ENCODE measurements around the gene VWA8.
"Not testable (repeated sequence)": the region's sequence is repeated elsewhere in the genome, so short reads cannot be mapped to it uniquely, and the experiment has no call there.

VWA8 gene

GRCh38 chr13:41622432-41623429 is 338.2 kb downstream of the VWA8 start:
- Histone ChIP-seq H3K4me1 (ENCODE audit: control insufficient read depth, insufficient read depth, low read length, unreplicated experiment) (peaks cover 13% of the 10 kb centered on the region), H3K27me3 (ENCODE audit: insufficient read depth, low read length) (no peaks in the 10 kb centered on the region), H3K4me3 (ENCODE audit: low read depth, low read length) (no peak overlapping the region), H3K36me3 (ENCODE audit: insufficient read depth, low read length) (no peaks in the 10 kb centered on the region), H3K27ac (ENCODE audit: low read depth, low read length) (peak overlapping the region; percentile 42), H2AFZ (ENCODE audit: low read length, unreplicated experiment) (no peak overlapping the region), H3K79me2 (ENCODE audit: control insufficient read depth, insufficient read depth, low read length, unreplicated experiment) (no peaks in the 10 kb centered on the region)

DNA sequence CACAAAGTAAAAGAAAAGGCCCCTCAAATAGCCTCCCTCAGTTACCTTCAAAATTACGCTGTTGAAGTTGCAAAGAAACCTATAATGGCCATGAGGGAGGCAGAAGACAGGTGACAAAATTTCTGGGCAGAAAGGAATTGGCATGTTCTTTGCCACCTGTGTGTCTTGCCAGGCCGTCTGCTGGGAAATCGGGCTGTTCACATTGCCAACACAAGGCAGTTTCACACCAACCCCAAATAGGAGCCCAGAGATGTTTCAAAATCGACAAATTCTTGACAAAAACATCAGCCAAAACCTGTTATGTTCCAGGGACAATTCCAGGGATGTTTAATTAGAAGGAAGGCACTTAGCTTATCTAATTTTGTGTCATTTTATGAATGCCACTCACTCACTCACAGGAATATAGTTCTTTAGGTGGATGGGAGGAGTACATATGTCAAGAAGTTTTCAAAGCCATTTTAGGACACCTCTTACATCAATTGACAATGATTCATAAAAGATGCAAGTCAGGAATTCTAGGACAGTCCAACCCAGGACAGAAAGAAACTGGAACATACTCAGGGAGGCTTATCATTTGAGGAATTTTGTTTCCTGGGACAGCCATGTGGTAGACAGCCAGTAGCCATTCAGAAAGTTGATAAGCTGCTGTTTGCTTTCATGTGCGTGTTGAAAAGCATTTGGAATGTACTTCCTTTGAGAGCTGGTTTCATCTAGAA is 339.0 kb downstream of the VWA8 start:
- H3K36me3 ChIP-seq (ENCODE audit: insufficient read depth, low read length): no peaks in the 10 kb centered on the region
- H3K4me3 ChIP-seq (ENCODE audit: low read depth, low read length): no peak overlapping the region
- H3K4me1 ChIP-seq (ENCODE audit: control insufficient read depth, insufficient read depth, low read length, unreplicated experiment): peaks cover 13% of the 10 kb centered on the region
- peak overlapping the region; percentile 42 for H3K27ac ChIP-seq (ENCODE audit: low read depth, low read length)
- no peaks in the 10 kb centered on the region for H3K27me3 ChIP-seq (ENCODE audit: insufficient read depth, low read length)
- no peak overlapping the region for H2AFZ ChIP-seq (ENCODE audit: low read length, unreplicated experiment)
- no peaks in the 10 kb centered on the region for H3K79me2 ChIP-seq (ENCODE audit: control insufficient read depth, insufficient read depth, low read length, unreplicated experiment)

GRCh38 chr13:41617633-41618032 is 343.3 kb downstream of the VWA8 start:
- not testable (repeated sequence) for H3K36me3 ChIP-seq (ENCODE audit: insufficient read depth, low read length); H3K27me3 ChIP-seq (ENCODE audit: insufficient read depth, low read length); H3K27ac ChIP-seq (ENCODE audit: low read depth, low read length); H3K79me2 ChIP-seq (ENCODE audit: control insufficient read depth, insufficient read depth, low read length, unreplicated experiment); H3K4me3 ChIP-seq (ENCODE audit: low read depth, low read length); H2AFZ ChIP-seq (ENCODE audit: low read length, unreplicated experiment)
- peaks cover 12% of the 10 kb centered on the region for H3K4me1 ChIP-seq (ENCODE audit: control insufficient read depth, insufficient read depth, low read length, unreplicated experiment)

GRCh38 chr13:41616151-41616550 is 344.8 kb downstream of the VWA8 start:
- no peak overlapping the region for H3K27ac ChIP-seq (ENCODE audit: low read depth, low read length)
- no peak overlapping the region for H2AFZ ChIP-seq (ENCODE audit: low read length, unreplicated experiment)
- no peak overlapping the region for H3K4me3 ChIP-seq (ENCODE audit: low read depth, low read length)
- no peaks in the 10 kb centered on the region for H3K79me2 ChIP-seq (ENCODE audit: control insufficient read depth, insufficient read depth, low read length, unreplicated experiment)
- no peaks in the 10 kb centered on the region for H3K36me3 ChIP-seq (ENCODE audit: insufficient read depth, low read length)
- peaks cover 4% of the 10 kb centered on the region for H3K4me1 ChIP-seq (ENCODE audit: control insufficient read depth, insufficient read depth, low read length, unreplicated experiment)
- no peaks in the 10 kb centered on the region for H3K27me3 ChIP-seq (ENCODE audit: insufficient read depth, low read length)

GRCh38 chr13:41615528-41615855 is 345.4 kb downstream of the VWA8 start:
- Histone ChIP-seq H3K79me2 (ENCODE audit: control insufficient read depth, insufficient read depth, low read length, unreplicated experiment) (no peaks in the 10 kb centered on the region), H3K27me3 (ENCODE audit: insufficient read depth, low read length) (no peaks in the 10 kb centered on the region), H3K4me1 (ENCODE audit: control insufficient read depth, insufficient read depth, low read length, unreplicated experiment) (peaks cover 9% of the 10 kb centered on the region), H2AFZ (ENCODE audit: low read length, unreplicated experiment) (no peak overlapping the region), H3K4me3 (ENCODE audit: low read depth, low read length) (no peak overlapping the region), H3K27ac (ENCODE audit: low read depth, low read length) (no peak overlapping the region), H3K36me3 (ENCODE audit: insufficient read depth, low read length) (no peaks in the 10 kb centered on the region)

DNA sequence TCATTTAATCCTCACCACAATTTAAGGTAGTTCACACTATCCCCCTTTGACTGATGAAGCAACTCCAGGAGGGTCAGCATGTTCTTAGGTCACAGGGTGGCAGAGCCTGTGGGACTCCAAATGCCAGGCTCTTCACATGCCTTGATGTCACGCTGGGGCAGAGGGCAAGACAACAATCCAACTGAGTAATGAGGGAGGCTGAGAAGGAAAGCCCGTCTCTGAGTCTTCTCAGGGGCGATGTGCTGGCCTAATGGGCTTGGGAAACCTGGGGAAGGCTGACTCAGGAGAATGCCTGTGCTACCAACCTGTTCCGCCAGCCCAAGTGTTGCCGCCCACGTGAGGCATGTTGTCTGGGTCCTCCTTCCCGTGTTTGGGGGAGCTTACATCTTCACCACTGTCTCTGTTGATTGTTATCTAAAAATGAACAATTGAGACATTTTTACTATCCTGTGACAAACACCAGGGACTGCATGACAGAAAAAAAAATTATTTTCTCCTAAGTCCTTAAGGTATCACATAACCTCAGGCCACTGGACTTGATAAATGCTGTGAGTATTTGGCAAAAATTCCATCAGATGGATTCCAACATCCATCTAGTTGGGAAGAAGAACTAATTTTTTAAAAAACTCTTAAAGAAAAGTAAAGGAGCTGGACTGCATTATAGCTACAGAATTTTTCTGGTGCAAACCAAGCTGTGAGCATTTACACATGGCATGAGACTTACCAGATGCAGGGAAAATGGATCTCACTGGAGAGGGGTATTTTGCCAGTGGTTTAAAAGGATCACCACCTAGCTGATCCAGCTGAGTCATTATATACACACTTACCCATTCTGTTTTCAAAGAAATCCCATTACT is 346.0 kb downstream of the VWA8 start:
- Histone ChIP-seq H3K27me3 (ENCODE audit: insufficient read depth, low read length) (no peaks in the 10 kb centered on the region), H3K79me2 (ENCODE audit: control insufficient read depth, insufficient read depth, low read length, unreplicated experiment) (no peaks in the 10 kb centered on the region), H3K36me3 (ENCODE audit: insufficient read depth, low read length) (no peaks in the 10 kb centered on the region), H3K4me1 (ENCODE audit: control insufficient read depth, insufficient read depth, low read length, unreplicated experiment) (peaks cover 14% of the 10 kb centered on the region), H3K4me3 (ENCODE audit: low read depth, low read length) (no peak overlapping the region), H2AFZ (ENCODE audit: low read length, unreplicated experiment) (no peak overlapping the region), H3K27ac (ENCODE audit: low read depth, low read length) (no peak overlapping the region)

DNA sequence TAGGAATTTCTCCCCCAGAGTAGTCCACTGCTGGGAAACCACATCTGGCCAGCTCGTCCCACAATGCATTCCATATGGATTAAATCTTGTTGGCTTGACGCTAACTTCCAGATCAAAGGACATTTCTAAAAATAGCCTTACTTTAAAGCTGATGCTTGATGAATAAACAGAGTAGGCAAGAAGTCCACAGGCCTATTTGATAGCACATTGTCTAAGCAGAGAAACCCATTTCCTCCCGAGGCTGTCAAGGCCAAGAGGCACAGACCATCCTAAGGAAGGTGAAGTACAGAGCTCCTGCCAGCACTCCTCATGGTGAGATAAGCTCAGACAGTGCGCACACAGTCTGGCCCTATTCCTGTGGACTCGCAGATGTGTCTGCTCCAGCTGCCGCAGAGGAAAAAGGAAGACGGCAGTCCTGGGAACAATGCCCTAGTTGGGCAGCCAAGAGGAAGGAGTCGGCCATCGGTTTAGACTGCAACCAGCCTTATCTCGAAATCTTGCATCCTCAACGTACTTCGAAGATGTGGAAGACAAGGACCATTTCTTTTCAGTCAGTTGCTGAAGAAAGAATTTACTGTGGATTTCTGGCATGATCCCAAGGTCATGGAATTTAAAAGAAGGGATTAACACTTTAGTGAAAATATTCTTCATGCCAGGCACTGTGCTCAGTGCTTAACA is 346.8 kb downstream of the VWA8 start:
- Histone ChIP-seq H3K79me2 (ENCODE audit: control insufficient read depth, insufficient read depth, low read length, unreplicated experiment) (no peaks in the 10 kb centered on the region), H3K27me3 (ENCODE audit: insufficient read depth, low read length) (no peaks in the 10 kb centered on the region), H2AFZ (ENCODE audit: low read length, unreplicated experiment) (no peak overlapping the region), H3K4me1 (ENCODE audit: control insufficient read depth, insufficient read depth, low read length, unreplicated experiment) (peaks cover 14% of the 10 kb centered on the region), H3K36me3 (ENCODE audit: insufficient read depth, low read length) (no peaks in the 10 kb centered on the region), H3K27ac (ENCODE audit: low read depth, low read length) (no peak overlapping the region), H3K4me3 (ENCODE audit: low read depth, low read length) (no peak overlapping the region)

GRCh38 chr13:41613471-41613870 is 347.4 kb downstream of the VWA8 start:
- Histone ChIP-seq H3K4me1 (ENCODE audit: control insufficient read depth, insufficient read depth, low read length, unreplicated experiment) (peaks cover 14% of the 10 kb centered on the region), H3K79me2 (ENCODE audit: control insufficient read depth, insufficient read depth, low read length, unreplicated experiment) (no peaks in the 10 kb centered on the region), H2AFZ (ENCODE audit: low read length, unreplicated experiment) (no peak overlapping the region), H3K27me3 (ENCODE audit: insufficient read depth, low read length) (no peaks in the 10 kb centered on the region), H3K36me3 (ENCODE audit: insufficient read depth, low read length) (no peaks in the 10 kb centered on the region), H3K27ac (ENCODE audit: low read depth, low read length) (no peak overlapping the region), H3K4me3 (ENCODE audit: low read depth, low read length) (no peak overlapping the region)

GRCh38 chr13:41611385-41611784 is 349.5 kb downstream of the VWA8 start:
- peaks cover 14% of the 10 kb centered on the region for H3K4me1 ChIP-seq (ENCODE audit: control insufficient read depth, insufficient read depth, low read length, unreplicated experiment)
- no peaks in the 10 kb centered on the region for H3K79me2 ChIP-seq (ENCODE audit: control insufficient read depth, insufficient read depth, low read length, unreplicated experiment)
- H3K27me3 ChIP-seq (ENCODE audit: insufficient read depth, low read length): no peaks in the 10 kb centered on the region
- no peak overlapping the region for H3K4me3 ChIP-seq (ENCODE audit: low read depth, low read length)
- no peak overlapping the region for H2AFZ ChIP-seq (ENCODE audit: low read length, unreplicated experiment)
- H3K27ac ChIP-seq (ENCODE audit: low read depth, low read length): no peak overlapping the region
- H3K36me3 ChIP-seq (ENCODE audit: insufficient read depth, low read length): no peaks in the 10 kb centered on the region

DNA sequence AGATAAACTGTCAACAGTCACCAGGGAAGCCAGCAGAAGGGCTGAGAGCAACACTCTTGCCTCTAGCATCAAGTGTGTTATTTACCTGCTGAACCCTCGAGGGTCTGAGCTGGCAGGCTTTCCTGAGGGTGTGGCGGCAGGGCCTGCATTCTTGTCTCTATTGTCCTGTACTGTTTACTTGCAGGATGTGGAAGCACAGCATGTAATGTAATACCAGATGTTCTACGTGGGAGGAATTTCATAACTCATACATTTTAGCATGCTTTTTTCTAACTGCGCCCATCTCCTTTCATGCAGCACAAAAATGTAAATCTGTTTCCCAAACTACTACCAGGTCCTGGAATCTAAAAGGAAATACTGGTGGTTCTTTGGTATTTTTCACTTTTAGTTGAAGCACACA is 350.5 kb downstream of the VWA8 start:
- Histone ChIP-seq H3K4me1 (ENCODE audit: control insufficient read depth, insufficient read depth, low read length, unreplicated experiment) (peaks cover 14% of the 10 kb centered on the region), H3K27me3 (ENCODE audit: insufficient read depth, low read length) (no peaks in the 10 kb centered on the region), H3K79me2 (ENCODE audit: control insufficient read depth, insufficient read depth, low read length, unreplicated experiment) (no peaks in the 10 kb centered on the region), H3K27ac (ENCODE audit: low read depth, low read length) (no peak overlapping the region), H3K4me3 (ENCODE audit: low read depth, low read length) (no peak overlapping the region), H3K36me3 (ENCODE audit: insufficient read depth, low read length) (no peaks in the 10 kb centered on the region), H2AFZ (ENCODE audit: low read length, unreplicated experiment) (no peak overlapping the region)
